Dendritic cell treated with granulocyte-macrophage colony-stimulating factor and Interleukin-4, amounts not matched to agents 40 ng/mL and 50 ng/mL, for 4 days (primary cell): ENCODE data around the gene METRNL.
"Not testable (repeated sequence)": the region's sequence is repeated elsewhere in the genome, so short reads cannot be mapped to it uniquely, and the experiment has no call there.

Experiments
- H3K27ac Mint-ChIP-seq: one replicate; pipeline ENCODE4 v1.8.0; 2022; ENCODE audit warnings: mild to moderate bottlenecking, mixed read lengths
- H3K27me3 Mint-ChIP-seq: one replicate; pipeline ENCODE4 v1.8.0; 2022; ENCODE audit warnings: mild to moderate bottlenecking, mixed read lengths
- H3K36me3 Mint-ChIP-seq: one replicate; pipeline ENCODE4 v1.8.0; 2022; ENCODE audit warnings: low read depth, mixed read lengths
- H3K4me1 Mint-ChIP-seq: one replicate; pipeline ENCODE4 v1.8.0; 2022; ENCODE audit warnings: low read depth, mixed read lengths
- H3K4me3 Mint-ChIP-seq: one replicate; pipeline ENCODE4 v1.8.0; 2022; ENCODE audit warnings: mild to moderate bottlenecking, moderate library complexity, mixed read lengths
- H3K9me3 Mint-ChIP-seq: one replicate; pipeline ENCODE4 v1.8.0; 2022; ENCODE audit warnings: mixed read lengths
- intact Hi-C: fragments of 100-400 bp; cut with micrococcal nuclease; formaldehyde crosslinking; loops from one replicate; pipeline ENCODE4 v1.15.0; 2022

METRNL gene

DNA sequence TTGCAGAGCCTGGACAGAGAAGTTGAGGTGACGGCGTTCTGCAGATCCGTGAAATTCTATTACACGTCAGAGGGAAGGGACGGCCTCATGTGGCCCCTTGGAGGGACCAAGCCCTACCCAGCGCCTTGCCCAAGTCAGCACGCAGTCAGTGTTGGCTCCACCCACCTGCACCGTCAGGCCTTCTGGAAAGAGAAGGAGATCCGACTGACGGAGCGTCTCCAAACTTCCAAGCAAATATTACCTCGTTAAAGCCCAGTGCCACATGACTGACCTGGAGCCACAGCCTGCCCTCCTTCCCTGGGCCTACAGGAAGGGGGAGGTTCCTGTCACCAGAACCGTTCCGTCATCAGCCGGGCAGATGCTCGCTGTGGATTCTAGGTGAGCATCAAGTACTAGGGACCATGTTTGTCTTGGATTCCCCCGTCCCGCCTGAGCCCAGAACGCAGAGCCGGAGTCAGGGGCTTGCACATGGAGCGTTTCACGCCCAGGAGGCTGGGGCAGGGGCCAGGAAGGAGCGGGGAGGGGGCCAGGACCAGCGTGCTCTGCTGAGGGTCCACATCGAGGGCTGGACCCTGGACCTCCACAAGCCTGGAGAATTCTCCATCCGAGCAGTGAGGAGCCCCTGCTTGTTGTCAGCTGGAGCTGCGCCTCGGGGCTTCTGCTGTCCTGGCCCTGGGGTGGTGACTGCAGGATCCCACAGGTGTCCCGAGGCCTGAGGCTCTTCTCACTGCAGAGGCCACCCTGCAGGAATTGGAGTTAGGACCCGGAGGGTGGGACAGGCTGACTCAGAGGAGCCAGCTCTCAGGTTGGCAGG lies 22.6 kb upstream of the METRNL start:
- peak overlapping the region; percentile 50 for H3K27ac Mint-ChIP-seq
- intact Hi-C loops = no loop called here
- no peaks in the 10 kb centered on the region for H3K36me3 Mint-ChIP-seq
- H3K9me3 Mint-ChIP-seq = no peaks in the 10 kb centered on the region
- peaks cover 18% of the 10 kb centered on the region for H3K27me3 Mint-ChIP-seq
- H3K4me1 Mint-ChIP-seq = peaks cover 30% of the 10 kb centered on the region
- no peak overlapping the region for H3K4me3 Mint-ChIP-seq

DNA sequence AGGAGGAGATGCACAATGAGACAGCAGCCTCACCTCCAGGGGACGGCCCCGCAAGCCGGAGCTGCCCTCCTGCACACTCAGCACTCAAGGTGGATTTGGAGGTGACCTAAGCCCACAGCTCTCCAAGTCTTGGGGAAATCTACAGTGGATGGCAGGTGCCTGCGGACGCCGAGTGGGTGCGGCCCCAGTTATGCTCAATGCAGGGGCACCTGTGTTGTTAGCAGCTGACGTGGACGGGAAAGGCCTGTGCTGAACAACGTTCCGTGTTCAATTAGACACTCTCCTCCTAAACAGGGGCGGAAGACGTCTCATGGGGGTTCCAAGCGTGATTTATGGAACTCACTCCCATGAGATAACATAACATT lies 22.0 kb upstream of the METRNL start:
- peaks cover 23% of the 10 kb centered on the region for H3K27me3 Mint-ChIP-seq
- no peak overlapping the region for H3K4me3 Mint-ChIP-seq
- intact Hi-C loops = no loop called here
- H3K4me1 Mint-ChIP-seq = peaks cover 32% of the 10 kb centered on the region
- no peaks in the 10 kb centered on the region for H3K36me3 Mint-ChIP-seq
- H3K9me3 Mint-ChIP-seq = no peaks in the 10 kb centered on the region
- peak overlapping the region; percentile 45 for H3K27ac Mint-ChIP-seq

DNA sequence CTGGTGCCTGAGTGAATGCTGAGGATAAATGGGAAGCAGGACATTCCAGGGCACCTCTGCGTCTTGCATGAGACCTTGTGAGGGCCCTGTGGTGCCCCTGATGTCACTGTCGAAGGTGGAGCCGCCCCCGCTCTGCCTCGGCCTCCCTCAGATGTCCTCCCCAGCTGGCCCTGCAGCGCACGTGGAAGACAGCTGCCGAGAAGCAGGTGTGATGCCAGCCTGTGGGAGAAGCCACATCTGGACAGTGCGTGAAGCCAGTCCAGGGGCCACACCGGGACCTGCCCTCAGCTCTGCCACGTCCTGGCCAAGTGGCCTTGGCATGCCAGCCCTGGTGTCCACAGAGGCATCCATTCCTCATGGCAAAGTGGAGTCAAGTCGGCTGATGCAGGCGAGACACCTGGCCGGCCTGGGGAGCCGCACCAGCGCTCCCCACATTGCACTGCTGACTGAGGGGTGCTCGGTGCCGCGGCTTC lies 21.6 kb upstream of the METRNL start:
- Mint-ChIP-seq H3K27ac (peak overlapping the region; percentile 45), H3K9me3 (no peaks in the 10 kb centered on the region), H3K4me1 (peaks cover 36% of the 10 kb centered on the region), H3K4me3 (no peak overlapping the region), H3K27me3 (peaks cover 28% of the 10 kb centered on the region), H3K36me3 (no peaks in the 10 kb centered on the region)
- intact Hi-C loops = no loop called here

DNA sequence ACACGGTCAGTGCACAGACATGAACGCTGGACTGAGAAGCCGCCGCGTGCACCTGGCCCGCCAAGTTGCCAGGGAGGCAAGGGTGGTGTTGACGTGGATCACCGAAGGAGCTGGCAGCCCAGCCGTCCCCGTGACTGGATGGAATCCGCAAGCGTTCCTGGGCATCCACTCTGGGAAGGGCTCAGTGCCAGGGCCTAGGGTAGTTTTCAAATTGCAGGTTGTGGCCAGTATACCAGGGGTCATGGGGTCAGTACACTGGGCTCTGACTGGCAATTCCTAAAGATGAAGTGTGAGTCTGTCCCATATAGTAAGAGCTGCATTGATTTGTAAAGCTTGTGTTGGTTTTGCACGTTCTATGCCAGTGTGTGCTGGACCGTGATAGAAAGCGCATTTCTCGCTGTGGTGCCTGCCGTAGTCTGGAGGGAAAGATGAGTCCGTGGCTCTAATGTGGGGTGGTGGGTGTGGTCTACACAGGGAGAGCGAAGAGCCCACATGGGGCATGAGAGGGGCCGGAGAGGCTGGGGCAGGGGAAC lies 21.1 kb upstream of the METRNL start:
- peaks cover 33% of the 10 kb centered on the region for H3K27me3 Mint-ChIP-seq
- no peaks in the 10 kb centered on the region for H3K9me3 Mint-ChIP-seq
- H3K4me1 Mint-ChIP-seq = peaks cover 35% of the 10 kb centered on the region
- H3K36me3 Mint-ChIP-seq = no peaks in the 10 kb centered on the region
- H3K4me3 Mint-ChIP-seq = no peak overlapping the region
- H3K27ac Mint-ChIP-seq = no peak overlapping the region
- intact Hi-C loops = no loop called here

- H3K27ac Mint-ChIP-seq = no peak overlapping the region
- intact Hi-C loops = no loop called here
- H3K4me3 Mint-ChIP-seq = no peak overlapping the region
- H3K4me1 Mint-ChIP-seq = peaks cover 16% of the 10 kb centered on the region
- H3K9me3 Mint-ChIP-seq = no peaks in the 10 kb centered on the region
- H3K27me3 Mint-ChIP-seq = peaks cover 46% of the 10 kb centered on the region
- H3K36me3 Mint-ChIP-seq = no peaks in the 10 kb centered on the region
Measured at GRCh38 chr17:83061586-83061985, 17.8 kb upstream of the METRNL start.

- no peaks in the 10 kb centered on the region for H3K9me3 Mint-ChIP-seq
- intact Hi-C loops = no loop called here
- H3K4me3 Mint-ChIP-seq = no peak overlapping the region
- peaks cover 16% of the 10 kb centered on the region for H3K4me1 Mint-ChIP-seq
- H3K27me3 Mint-ChIP-seq = peaks cover 50% of the 10 kb centered on the region
- no peaks in the 10 kb centered on the region for H3K36me3 Mint-ChIP-seq
- H3K27ac Mint-ChIP-seq = peak overlapping the region; percentile 52
Measured at GRCh38 chr17:83062011-83062817, 17.2 kb upstream of the METRNL start.

GRCh38 chr17:83062818-83063671 lies 16.4 kb upstream of the METRNL start:
- intact Hi-C loops = no loop called here
- Mint-ChIP-seq H3K27me3 (peaks cover 48% of the 10 kb centered on the region), H3K4me1 (peaks cover 16% of the 10 kb centered on the region), H3K4me3 (no peak overlapping the region), H3K9me3 (no peaks in the 10 kb centered on the region), H3K36me3 (no peaks in the 10 kb centered on the region), H3K27ac (peak overlapping the region; percentile 52)

DNA sequence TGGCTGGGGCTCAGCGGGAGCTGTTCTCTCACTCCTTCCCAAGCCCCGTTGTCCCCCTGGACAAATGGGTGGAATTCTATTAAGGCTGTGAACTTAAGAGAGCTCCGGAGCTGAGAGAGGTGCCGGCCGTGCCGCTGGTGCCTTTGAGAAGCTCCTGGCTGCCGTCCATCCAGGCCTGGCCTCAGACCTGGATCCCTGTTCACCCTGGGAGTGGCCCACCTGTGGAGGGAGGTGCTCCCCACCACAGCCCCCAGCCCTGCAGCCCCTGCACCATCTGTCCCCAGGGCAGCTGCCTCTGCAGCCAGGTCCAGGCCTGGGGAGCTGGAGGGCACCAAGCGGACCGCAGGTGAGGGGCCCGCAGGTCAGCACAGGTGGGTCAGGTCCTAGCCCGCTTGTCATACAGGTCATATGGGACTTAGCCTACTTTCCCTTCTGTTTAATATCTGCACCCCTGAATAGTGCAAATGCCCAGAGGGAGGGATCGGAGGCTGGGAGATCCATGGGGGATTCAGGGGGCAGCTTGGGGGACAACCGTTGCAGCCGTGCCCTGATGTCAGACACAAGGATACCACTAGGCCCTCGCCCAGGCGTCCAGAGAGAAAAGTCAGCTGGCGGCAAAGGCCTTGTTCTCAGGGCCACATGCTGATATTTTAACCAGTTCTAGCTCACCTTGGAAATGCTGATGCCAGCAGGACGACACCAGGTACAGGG lies 15.2 kb upstream of the METRNL start:
- H3K4me1 Mint-ChIP-seq = peaks cover 20% of the 10 kb centered on the region
- H3K27me3 Mint-ChIP-seq = peaks cover 51% of the 10 kb centered on the region
- H3K36me3 Mint-ChIP-seq = no peaks in the 10 kb centered on the region
- no peak overlapping the region for H3K4me3 Mint-ChIP-seq
- intact Hi-C loops = no loop called here
- no peaks in the 10 kb centered on the region for H3K9me3 Mint-ChIP-seq
- no peak overlapping the region for H3K27ac Mint-ChIP-seq

DNA sequence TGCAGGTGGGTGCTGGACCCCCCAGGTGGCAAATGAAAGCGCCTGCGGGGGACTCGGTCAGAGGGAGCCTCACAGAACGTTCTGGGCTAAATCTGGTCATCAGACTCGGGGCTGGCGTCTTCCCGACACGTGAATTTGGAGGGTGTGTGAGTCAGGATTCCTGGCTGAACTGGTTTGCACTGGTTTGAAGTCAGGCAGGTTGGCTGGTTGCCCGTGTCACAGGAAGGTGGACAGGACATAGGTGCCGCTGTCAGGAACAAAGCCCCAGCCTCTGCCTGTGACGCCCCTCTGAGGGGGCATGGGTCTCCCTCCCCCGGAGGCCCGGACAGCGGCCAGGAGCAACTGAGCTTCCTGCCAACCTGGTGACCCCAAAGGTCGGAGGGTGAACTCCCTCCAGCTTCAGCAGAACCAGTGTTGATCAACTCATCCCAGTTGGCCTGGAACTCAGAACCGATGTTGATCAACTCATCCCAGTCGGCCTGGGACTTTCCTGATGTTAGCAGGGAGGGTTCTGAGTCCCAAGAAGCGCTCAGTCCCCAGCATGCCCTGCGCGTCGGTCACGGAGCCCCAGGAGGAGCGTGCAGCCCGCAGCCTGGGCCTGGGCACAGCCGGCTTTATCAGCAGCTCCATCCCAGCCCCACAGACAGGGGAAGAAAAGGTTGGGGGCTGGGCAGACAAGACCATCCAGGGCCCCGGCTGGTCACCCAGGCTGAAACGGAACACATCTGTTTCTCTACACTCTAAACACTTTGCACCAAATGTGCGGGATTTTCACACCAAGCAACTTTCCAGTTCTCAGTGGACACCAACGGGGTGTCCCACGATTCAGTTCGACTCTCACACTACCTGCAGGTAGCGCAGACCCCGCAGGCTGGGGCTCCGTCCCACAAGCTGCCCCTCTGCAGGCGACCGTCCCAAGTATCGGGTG lies 14.4 kb upstream of the METRNL start:
- H3K9me3 Mint-ChIP-seq = no peaks in the 10 kb centered on the region
- intact Hi-C loops = no loop called here
- H3K27ac Mint-ChIP-seq = no peak overlapping the region
- no peak overlapping the region for H3K4me3 Mint-ChIP-seq
- H3K27me3 Mint-ChIP-seq = peaks cover 58% of the 10 kb centered on the region
- H3K36me3 Mint-ChIP-seq = no peaks in the 10 kb centered on the region
- H3K4me1 Mint-ChIP-seq = peaks cover 27% of the 10 kb centered on the region

DNA sequence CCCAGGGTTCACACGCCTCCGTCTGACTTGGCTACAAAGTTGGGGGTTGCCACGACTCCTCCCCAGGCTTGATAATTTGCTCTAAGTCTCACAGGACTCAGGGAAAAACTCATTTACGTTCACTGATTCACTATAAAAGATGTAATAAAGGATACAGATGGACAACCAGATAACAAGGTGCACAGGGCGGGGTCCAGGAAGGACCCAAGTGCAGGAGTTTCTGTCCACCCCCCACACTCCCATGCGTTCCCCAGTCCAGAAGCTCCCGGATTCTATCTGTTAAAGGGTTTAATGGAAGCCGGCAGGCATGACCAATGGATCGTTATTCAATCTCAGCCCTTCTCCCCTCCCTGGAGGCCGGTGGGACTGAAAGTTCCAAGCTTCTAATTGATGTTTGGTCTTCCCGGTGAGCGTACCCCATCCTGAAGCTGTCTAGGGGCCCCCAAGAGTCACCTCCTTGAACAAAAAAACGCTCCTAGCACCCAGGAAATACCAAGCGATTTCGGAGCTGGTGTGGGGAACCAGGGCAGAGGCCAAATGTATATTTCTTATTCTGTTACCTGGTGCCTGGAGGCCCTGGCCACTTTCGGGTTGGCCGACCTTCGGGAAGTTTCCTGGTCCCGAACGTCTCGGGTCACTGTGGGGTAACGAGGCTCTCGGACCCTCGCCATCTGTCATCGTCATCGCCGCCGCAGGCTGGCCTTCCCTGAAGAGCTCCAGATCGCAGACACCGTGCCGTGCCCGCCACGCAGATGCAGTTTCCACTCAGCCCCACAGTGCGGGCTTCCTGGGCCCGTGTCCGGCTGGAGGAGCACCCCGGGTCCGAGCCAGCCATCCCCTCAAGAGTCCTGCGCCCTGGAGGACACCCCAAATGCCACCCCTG lies 13.5 kb upstream of the METRNL start:
- no peak overlapping the region for H3K27ac Mint-ChIP-seq
- no peaks in the 10 kb centered on the region for H3K36me3 Mint-ChIP-seq
- H3K27me3 Mint-ChIP-seq = peaks cover 52% of the 10 kb centered on the region
- no peak overlapping the region for H3K4me3 Mint-ChIP-seq
- H3K9me3 Mint-ChIP-seq = no peaks in the 10 kb centered on the region
- H3K4me1 Mint-ChIP-seq = peaks cover 34% of the 10 kb centered on the region
- intact Hi-C loops = no loop called here

DNA sequence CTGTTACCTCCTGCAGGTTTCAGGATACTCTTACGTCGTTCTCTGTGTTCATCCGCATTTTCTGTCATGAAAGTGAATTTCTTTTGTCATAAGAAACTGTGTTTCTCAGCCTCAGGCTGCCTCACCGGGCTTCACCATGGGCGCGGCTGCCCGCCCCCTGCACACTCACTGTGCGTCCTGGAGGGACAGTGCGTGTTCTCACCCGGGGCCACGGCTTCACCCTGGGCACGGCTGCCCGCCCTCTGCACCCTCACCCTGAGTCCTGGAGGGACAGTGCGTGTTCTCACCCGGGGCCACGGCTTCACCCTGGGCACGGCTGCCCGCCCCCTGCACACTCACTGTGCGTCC lies 12.9 kb upstream of the METRNL start:
- H3K27ac Mint-ChIP-seq, intact Hi-C loops, H3K36me3 Mint-ChIP-seq, H3K9me3 Mint-ChIP-seq, H3K4me3 Mint-ChIP-seq: not testable (repeated sequence)
- H3K4me1 Mint-ChIP-seq = peaks cover 40% of the 10 kb centered on the region
- H3K27me3 Mint-ChIP-seq = peaks cover 53% of the 10 kb centered on the region
